ENCODE data around the gene ZNF689.
"Not testable (repeated sequence)": the region's sequence is repeated elsewhere in the genome, so short reads cannot be mapped to it uniquely, and the experiment has no call there.

The ZNF689 gene

DNA sequence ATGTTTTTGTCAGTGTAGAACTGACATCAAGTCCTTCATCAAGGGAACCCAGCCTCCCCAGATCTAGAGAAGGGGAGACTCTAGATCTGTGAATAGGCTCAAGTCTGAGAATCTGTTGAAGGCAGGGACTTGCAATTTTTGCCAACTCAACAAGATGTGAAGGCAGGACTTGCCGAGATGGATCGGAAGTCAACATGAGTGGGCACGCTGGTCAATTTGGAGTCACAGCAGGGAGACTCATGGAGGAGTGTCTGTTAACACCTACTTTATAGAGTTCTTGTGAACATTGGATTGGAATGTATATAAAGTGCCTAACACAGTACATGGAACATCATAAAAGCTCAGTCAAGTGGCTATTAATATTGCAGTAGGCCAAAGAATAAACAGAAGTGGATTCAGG lies 10.0 kb downstream of the ZNF689 start:
- no peak for DNase-seq (ENCODE audit: low read depth in 2 of 2)

DNA sequence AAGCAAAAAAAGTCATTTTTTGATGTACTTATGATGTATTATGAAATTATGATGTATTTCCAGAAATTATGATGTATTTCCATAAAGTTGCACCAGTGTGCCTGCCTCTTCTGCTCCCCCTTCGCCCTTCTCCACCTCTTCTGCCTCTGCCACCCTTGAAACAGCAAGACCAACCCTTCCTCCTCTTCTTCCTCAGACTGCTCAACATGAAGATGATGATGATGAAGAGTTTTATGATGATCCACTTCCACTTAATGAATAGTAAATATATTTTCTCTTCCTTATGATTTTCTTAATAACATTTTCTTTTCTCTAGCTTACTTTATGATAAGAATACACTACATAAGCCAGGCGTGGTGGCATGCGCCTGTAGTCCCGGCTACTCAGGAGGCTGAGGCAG lies 17.3 kb downstream of the ZNF689 start:
- no peak for DNase-seq (ENCODE audit: low read depth in 2 of 2)

DNA sequence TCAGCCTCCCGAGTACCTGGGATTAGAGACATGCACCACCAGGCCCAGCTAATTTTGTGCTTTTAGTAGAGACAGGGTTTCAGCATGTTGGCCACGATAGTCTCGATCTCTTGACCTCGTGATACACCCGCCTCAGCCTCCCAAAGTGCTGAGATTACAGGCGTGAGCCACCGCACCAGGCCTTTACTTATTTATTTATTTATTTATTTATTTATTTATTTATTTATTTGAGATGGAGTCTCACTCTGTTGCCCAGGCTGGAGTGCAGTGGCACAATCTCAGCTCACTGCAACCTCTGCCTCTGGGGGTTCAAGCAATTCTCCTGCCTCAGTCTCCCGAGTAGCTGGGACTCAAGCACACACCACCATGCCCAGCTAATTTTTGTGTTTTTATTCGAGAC lies 19.3 kb downstream of the ZNF689 start:
- not testable (repeated sequence) for DNase-seq (ENCODE audit: low read depth in 2 of 2)

DNA sequence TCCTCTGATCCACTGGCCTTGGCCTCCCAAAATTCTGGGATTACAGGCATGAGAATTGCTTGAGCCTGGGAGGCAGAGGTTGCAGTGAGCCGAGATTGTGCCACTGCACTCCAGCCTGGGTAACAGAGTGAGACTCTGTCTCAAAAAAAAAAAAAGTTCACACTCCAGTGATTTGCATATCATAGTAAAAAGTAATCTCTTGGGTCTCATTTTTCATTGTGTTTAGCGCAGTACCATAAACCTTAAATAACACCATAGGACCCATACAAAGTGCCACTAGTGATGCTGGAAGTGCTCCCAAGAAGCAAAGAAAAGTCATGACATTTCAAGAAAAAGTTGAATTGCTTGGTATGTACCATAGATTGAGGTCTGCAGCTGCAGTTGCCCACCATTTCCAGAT lies 20.6 kb downstream of the ZNF689 start:
- DNase-seq (ENCODE audit: low read depth in 2 of 2) = not testable (repeated sequence)

DNA sequence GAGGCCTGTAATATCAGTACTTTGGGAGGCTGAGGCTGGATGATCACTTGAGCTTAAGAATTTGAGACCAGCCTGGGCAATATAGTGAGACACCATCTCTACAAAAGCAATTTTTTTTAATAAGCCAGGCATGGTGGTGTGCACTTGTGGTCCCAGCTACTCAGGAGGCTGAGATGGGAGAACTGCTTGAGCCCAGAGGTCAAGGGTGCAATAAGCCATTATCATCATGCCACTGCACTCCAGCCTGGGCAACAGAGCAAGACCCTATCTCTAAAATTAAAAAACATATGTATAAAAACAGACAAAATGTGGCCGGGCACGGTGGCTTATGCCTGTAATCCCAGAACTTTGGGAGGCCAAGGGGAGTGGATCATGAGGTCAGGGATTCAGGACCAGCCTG lies 21.5 kb downstream of the ZNF689 start:
- no peak for DNase-seq (ENCODE audit: low read depth in 2 of 2)

DNA sequence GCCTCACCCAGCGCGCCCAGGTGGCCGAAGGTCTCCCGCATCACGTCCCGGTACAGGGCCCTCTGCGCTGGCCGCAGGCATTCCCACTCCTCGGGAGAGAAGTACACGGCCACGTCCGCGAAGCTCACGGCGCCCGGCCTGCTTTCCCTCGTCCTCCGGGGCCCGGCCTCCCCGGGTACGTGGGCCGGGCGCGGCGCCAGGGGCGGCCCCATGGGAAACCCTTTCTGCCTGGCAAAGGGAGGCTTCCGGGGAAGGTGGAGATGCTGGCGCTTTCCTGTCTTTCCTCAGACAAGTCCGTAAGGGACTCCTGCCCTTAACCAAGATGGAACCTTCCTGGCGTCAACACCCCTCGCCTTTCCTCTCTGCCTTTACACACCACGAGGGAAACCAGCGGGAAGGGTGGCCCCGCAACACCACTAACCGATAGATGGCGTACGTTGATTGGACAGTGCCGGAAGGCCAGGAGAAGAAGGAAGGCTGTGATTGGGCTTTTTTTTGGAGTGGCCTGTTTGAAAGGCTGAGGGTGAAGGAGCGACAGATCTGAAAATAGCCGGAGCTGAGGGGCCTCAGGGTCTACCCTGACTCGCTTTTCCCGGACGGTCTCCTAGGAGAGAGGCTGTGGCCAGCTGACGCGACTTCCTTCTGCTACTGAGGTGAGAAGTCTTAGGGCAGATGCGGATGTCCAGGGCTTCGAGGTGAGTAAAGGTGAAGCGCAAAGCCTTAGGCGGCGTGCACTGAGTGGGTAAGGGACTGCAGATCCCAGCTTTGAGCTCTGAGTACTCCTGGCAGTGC lies 24.6 kb downstream of the ZNF689 start, which contains the start of gene ZNF785:
ZNF785 (minus strand) TSS at position 298 of the 792 bp plus-strand sequence; CDS start at position 212, 86 bp downstream.
- DNase-seq (ENCODE audit: low read depth in 2 of 2) = peak; percentile 81 to 90

DNA sequence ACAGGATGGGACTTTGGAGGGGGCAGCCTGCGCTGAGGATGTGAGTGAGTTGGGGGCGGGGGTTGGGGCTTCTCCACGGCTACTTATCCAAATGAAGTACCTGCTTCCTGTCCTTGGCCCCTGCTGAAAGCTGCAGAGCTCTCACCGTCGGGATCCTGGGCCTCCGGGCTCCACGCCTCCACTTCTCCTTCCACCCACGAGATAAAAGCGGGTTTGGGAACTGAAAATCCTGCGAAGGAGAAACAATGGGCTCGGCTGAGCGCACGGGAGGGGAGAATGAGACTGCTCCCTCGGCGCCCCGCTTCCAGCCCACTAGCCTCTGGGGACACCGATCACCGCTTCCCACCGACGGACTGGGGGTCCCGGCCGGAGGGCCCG lies 25.2 kb downstream of the ZNF689 start:
- DNase-seq (ENCODE audit: low read depth in 2 of 2) = peak in 1 of 2 experiments; percentile 6

DNA sequence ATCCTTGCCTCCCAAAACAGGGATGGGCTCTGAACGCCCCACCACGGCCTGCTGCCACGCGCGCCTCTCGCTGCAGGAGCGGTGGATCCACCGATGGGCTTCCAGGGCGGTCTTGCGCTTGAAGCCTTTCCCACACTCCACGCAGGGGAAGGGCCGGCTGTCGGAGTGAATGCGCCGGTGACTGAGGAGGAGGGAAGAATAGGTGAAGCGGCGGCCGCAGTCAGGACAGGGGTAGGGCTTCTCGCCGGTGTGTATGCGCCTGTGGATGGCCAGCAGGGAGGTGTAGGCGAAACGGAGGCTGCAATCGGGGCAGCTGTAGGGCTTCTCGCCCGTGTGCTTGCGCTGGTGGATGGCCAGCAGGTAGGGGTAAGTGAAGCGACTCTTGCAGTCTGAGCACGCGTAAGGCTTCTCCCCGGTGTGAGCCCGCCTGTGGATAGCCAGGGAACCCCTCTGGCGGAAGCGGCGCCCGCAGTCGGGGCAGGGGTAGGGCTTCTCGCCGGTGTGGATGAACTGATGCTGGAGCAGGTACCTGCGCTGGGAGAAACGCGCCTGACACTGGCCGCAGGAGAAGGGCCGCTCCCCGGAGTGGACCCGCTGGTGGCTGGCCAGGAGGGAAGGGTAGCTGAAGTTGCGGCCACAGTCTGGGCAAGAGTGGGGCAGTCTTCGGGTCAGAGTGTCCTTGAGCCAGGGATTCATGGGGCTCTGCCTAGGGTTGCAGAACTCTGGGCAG lies 27.4 kb downstream of the ZNF689 start:
- no peak for DNase-seq (ENCODE audit: low read depth in 2 of 2)

DNA sequence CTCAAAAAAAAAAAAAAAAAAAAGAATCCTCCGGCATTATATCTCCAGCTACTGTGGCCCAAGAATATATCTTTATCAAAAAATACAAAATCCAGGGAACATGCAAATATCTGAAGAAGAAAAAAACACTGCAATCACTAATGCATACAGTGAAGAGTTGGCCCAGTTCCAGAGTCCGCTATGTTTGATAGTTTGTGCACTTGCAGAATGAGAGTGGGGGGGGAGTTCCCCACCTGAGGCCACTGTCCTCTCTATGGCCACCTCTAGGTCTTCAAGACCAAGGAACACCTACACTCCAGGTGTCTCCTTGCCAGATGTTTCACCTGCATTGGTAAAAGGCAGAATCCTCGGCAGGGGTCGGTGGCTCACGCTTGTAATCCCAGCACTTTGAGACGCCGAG lies 28.7 kb downstream of the ZNF689 start:
- DNase-seq (ENCODE audit: low read depth in 2 of 2) = no peak

DNA sequence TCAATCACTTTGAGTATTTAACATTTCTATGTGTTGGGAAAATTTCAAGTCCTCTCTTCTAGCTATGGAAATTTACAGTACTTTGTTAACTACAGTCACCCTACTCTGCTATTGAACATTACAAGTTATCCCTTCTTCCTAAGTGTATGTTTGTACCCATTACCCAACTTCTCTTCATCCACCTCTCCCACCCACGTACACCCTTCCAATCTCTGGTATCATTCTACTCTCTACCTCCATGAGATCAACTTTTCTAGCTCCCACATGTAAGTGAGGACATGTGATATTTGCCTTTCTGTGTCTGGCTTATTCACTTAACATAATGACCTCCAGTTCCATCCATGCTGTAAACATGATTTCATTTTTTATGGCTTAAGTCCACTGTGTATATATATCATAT lies 35.5 kb downstream of the ZNF689 start:
- DNase-seq (ENCODE audit: low read depth in 2 of 2) = no peak

DNA sequence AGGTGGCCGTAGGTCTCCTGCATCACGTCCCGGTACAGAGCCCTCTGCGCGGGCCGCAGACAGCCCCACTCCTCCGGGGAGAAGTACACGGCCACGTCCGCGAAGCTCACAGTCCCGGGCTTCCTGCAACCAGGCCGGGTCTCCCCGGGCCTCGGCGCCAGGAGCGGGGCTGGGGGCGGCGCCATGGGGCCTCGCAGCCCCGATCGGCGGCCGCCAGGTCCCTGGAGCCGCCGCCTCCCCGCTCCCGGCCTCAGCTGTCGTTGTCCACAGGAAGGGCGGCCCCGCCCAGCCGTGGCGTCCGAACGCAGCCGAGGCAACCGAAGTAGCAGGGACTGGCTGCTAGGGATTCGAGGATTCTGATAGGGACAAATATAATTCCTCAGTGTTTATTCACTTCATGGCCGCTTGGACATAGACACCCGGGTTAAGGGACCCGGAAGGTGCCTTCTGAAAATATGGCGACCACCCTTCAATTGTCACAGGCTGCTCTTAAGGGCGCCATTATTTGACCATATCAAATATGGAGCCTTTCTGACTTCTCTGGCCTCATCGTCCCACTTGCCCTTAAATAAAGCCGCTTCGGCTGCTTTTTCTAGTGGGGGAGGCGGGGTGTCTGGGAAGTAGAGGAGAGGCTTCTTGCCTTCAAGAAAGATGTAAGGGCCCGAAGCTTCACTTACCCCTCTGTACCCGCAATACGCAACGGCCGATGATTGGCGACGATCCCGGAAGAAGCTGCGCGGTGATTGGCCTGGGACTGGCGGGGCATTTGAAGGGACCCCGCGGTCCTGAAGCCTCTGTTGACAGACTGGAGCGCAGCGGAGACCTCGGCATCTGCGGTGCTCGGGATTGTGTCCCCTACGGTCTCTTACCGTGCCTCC lies 38.5 kb downstream of the ZNF689 start, which contains the start of gene ZNF688:
ZNF688 (minus strand) TSS at position 270 of the 878 bp plus-strand sequence; CDS start at position 185, 85 bp downstream.
- DNase-seq (ENCODE audit: low read depth in 2 of 2) = peak; percentile 82 to 89

DNA sequence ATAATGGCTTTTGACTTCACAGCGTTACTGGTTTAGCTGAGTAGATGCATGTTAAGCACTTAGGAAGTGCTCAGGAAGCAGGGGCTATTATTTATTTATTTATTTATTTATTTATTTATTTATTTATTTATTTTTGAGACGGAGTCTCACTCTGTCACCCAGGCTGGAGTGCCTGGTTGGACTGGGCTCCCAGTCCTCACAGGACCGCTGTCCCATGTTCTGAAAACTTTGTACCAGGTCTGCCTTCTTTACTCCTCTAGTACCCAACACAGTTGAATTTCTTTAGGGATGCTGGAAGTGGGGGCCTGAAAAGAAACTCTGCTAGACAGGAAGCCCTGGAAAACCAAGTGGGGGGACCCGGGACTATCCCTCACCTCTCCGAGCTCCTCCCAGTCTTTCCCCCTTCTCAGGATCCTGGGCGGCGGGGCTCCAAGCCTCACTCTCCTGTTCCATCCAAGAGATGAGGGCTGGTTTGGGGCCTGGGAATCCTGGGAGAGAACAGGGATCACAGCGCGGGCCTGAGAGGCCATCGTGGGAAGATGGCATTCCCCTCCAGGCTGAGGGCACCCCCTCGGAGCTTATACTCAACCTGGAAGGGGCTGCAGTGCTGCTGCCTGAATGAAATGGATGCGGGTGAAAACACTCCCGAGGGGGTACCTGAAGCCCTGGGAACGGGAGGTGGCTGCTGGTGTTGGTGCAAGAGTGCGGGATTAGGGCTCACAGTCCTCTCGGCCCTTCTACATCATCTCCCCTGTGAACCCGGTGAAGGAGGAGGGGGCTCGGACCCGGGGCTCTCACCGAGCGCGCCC lies 39.3 kb downstream of the ZNF689 start:
- DNase-seq (ENCODE audit: low read depth in 2 of 2) = no peak

DNA sequence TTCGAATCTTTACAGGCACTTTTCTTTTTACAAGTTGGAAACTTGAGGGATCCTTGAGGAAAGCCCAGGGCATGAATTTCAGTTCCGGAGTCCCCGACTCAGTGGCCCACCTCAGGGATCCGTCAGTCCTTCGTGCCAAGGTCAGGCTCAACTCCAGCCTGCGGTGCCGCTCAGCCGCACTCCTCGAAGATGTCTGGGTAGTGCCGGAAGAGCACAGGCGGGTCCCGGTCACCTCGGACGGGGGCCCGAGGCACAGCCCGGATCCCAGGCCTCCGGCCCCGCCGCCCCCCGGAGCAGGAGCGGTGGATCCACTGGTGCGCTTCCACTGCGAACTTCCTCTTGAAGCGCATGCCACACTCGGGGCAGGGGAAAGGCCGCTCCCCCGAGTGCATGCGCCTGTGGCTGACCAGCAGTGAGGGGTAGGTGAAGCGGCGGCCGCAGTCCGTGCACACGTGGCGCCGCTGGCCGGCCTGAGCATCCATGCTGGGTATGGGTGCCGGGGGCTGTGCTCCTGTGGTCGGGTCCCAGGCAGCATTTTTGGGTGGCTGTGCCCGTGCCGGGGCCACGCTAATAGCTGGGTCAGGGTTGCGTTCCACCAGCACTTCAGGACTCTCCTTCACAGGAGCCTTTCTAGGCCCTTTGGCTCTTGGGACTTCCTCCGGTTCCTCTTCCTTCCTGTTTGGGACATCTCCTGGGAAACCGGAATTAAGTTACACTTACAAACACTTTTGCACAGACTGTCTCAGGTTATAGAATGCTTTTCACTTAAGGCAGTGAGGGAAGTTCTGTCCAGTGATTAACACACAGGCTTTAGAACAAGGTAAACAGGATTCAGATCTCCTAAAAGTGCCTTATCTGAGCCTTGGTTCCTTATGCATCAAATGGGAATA lies 40.2 kb downstream of the ZNF689 start:
- DNase-seq (ENCODE audit: low read depth in 2 of 2) = no peak

DNA sequence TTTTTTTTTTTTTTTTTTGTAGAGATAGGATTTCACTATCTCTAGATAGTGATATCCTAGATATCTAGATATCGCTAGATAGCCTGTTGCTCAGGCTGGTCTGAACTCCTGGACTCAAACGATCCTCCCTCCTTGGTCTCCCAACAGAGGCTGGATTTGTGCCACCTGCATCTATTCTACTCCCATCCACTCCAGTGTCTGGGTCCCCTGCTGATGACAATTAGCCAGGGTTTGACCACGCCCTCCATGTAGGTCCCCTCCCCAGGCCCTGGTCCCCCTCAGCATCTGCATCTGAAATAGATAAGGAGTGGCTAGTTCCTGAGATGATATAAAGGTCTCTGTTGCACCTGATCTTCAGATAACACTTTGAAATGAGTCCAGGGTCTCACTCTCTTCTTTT lies 40.9 kb downstream of the ZNF689 start:
- DNase-seq (ENCODE audit: low read depth in 2 of 2) = no peak

DNA sequence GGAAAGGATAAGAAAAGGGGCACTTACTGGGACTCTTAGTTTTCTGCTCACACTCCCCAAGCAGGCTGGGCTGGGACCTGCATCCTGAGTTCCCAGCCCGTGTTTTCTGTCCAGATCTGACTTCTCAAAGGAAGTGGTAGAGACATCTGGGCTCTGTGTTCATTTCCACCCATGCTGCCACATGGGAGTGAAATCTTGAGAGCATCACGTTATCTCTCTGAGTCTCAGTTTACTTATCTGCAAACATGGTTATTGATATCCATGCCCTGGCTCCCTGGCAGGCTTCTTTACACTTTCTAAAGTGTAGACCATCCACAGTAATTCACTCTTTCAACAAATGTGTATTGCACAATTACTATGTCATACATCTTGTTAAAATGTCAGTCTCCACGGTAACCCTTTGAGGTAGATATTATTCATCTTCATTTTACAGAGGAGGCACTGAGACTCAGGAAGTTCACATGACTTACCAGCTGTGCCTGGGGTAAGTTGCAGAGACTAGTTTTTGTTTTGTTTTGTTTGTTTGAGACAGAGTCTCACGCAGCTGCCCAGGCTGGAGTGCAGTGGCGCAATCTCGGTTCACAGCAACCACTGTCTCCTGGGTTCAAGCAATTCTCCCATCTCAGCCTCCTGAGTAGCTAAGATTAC lies 42.1 kb downstream of the ZNF689 start:
- DNase-seq (ENCODE audit: low read depth in 2 of 2) = no peak

DNA sequence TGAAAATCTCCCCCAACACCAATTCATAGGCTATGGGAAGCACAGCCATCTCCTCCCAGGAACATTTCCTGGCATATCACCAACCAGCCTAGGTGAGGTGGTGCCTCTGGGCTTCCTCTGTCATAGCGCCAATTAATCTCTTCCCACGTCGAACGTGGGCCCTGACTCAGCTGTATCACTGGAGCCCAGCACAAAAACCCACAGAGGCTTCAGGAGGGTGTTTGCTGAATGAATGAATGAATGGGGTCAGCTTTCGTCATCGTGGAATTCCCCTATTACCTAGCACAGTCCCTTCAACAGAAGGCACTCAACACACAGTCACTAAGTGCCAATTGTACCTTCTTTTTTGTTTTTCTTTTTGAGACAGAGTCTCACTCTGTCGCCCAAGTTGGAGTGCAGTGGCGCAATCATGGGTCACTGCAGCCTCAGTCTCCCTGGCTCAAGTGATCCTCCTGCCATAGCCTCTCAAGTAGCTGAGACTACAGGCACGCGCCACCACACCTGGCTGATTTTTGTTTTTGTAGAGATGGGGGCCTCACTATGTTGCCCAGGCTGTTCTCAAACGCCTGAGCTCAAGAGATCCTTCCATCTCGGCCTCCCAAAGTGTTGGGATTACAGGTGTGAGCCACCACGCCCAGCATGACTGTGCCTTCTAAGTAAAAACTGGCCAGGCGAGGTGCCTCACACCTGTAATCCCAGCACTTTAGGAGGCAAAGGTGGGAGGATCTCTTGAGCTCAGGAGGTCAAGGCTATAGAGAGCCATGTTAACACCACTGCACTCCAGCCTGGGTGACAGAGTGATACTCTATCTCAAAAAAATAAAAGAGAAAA lies 42.8 kb downstream of the ZNF689 start:
- DNase-seq (ENCODE audit: low read depth in 2 of 2) = peak in 1 of 2 experiments; percentile 51

DNA sequence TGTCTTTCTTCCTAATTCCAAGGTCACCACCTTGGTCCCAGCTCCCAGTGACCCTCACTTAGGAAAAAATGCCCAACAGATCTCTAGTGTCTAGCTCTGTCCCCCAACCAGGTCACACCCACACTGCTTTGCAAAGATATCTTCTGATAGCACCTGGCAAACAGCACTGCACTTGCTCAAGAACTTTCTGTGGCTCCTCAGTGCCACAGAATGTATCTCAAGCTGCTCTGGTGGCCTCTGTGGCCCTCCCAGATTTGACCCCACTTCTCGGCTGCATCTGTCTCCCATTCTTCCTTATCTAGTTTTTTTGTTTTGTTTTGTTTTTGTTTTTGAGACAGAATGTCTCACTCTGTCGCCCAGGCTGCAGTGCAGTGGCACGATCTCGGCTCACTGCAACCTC lies 43.7 kb downstream of the ZNF689 start:
- DNase-seq (ENCODE audit: low read depth in 2 of 2) = no peak

DNA sequence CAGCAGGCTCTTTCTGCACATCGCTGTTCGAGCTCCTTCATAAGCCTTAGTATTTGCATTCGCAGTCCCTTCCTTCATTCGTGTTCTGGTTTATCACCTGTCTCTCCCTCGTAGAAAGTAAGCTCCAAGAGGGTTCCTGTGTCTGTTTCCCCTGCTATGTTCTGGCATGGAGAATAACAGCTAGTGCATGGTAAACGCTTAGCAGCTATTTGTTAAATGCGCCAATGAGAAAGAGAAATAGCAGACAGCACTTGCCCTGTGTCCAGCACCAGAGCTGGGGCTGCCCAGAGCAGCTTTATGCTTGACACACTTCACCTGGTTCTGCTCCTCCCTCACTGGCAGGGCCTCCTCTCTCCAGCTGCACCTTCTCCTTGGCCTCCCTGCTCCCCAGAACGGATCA lies 44.2 kb downstream of the ZNF689 start:
- no peak for DNase-seq (ENCODE audit: low read depth in 2 of 2)

DNA sequence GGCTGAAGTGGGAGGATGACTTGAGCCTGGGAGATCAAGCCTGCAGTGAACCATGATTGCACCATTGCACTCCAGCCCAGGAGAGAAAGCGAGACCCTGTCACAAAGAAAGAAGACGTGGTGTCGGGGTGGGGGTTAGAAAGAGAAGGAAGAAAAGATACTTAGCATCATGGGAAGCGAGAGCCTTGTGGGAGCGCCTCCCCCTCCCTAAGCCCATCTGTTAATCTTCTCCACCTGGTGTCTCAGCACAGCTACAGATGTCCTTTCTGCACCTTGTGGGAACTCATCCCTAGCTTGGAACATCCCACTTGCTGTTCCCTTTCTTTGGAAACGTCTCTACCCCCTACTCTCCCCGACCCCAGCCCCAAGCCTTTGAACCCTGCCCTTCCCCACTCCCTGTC lies 44.7 kb downstream of the ZNF689 start:
- DNase-seq (ENCODE audit: low read depth in 2 of 2) = no peak
